ENCODE measurements around the gene DMBX1.

DMBX1 gene

DNA sequence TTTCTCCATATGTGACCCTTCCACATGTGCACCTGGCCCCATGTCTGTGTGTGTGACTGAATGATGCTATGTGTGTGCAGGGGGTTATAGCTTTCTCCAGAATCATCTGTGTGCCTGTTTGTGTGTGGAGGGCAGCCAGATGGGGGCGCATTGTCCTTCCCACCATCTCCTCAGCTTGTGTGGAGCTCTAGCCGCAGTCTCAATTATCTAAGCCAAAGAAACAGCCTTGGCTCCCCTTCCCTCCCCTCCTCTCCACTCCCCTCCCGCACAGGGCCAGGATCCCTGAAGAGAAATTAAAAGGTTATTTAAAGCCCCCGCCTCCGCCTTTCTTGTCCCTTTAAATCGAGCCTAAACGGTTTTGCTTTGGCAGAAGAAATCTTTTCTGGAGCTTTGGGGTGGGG, 1.8 kb upstream of the DMBX1 start:
- no peak for TF ChIP-seq CTCF (IDR thresholded peaks at IDR 0.05)
- DNase-seq: peak; percentile 41
- peaks cover 43% of the 10 kb centered on the region for H3K4me1 Mint-ChIP-seq
- H3K36me3 Mint-ChIP-seq (ENCODE audit: low read depth): no peaks in the 10 kb centered on the region
- no peak overlapping the region for H3K27ac Mint-ChIP-seq
- H3K27me3 Mint-ChIP-seq (ENCODE audit: low read depth, poor library complexity): peaks cover 100% of the 10 kb centered on the region
- H3K9me3 Mint-ChIP-seq: peaks cover 4% of the 10 kb centered on the region
- no peak overlapping the region for H3K4me3 Mint-ChIP-seq

DNA sequence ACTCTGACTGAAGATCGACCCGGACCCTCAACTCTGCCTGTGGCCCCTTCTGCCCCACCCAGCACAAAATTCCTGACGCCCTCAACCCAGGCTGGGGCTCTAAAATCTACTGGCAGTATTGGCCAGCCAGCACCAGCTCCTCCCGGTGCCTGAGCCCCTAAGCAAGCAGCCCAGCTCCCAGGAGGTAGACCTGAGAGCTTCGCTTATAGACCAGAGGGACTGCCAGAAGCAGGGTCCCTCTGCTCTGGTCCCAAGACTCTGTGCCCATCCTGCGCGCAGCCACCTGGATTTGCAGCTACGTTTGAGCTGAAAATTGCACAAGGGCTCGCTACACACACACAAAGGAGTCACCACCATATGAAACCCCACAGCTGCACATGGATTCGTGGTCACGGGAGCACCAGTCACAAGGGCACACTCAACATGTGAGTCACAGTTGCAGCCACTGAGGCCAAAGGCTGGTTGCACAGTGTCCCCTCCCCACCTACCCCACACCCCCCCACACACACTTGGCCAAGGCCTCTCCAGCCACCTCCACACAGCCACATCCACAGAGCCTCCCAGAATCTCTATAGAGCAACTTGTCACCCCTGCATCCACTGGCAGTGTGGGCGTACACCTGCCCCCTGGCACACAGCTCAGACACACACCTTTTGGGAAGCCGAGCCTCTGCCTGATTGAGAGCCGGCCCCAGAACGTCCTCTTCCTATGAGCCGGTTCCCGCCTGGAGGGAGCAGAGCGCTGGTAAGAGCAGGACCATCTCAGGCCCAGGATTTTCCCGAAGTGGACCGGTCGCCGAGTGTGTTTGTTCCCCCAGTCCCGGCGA, 1.1 kb upstream of the DMBX1 start:
- peaks cover 100% of the 10 kb centered on the region for H3K27me3 Mint-ChIP-seq (ENCODE audit: low read depth, poor library complexity)

GRCh38 chr1:46489169-46489637, 433 bp upstream of the DMBX1 start:
- DNase-seq: peak; percentile 30
- peaks cover 49% of the 10 kb centered on the region for H3K4me1 Mint-ChIP-seq

More for the DNA sequence above, 1.1 kb upstream of the DMBX1 start:
- DNase-seq: no peak
- Mint-ChIP-seq H3K9me3 (peaks cover 4% of the 10 kb centered on the region), H3K4me3 (peak overlapping the region; percentile 72), H3K27ac (no peak overlapping the region), H3K36me3 (ENCODE audit: low read depth) (no peaks in the 10 kb centered on the region), H3K4me1 (peaks cover 49% of the 10 kb centered on the region)
- no peak for TF ChIP-seq CTCF (IDR thresholded peaks at IDR 0.05)

GRCh38 chr1:46490406-46490655, 695 bp downstream of the DMBX1 start:
- peak overlapping the region; percentile 73 for H3K4me3 Mint-ChIP-seq
- peak; percentile 31 for DNase-seq
- H3K4me1 Mint-ChIP-seq: peaks cover 49% of the 10 kb centered on the region
- no peaks in the 10 kb centered on the region for H3K36me3 Mint-ChIP-seq (ENCODE audit: low read depth)
- H3K27ac Mint-ChIP-seq: no peak overlapping the region
- peaks cover 100% of the 10 kb centered on the region for H3K27me3 Mint-ChIP-seq (ENCODE audit: low read depth, poor library complexity)
- no peak for TF ChIP-seq CTCF (IDR thresholded peaks at IDR 0.05)
- H3K9me3 Mint-ChIP-seq: peaks cover 4% of the 10 kb centered on the region

More at GRCh38 chr1:46489169-46489637, 433 bp upstream of the DMBX1 start:
- H3K27ac Mint-ChIP-seq: no peak overlapping the region
- H3K9me3 Mint-ChIP-seq: peaks cover 4% of the 10 kb centered on the region
- TF ChIP-seq CTCF (IDR thresholded peaks at IDR 0.05): no peak
- H3K27me3 Mint-ChIP-seq (ENCODE audit: low read depth, poor library complexity): peaks cover 100% of the 10 kb centered on the region
- H3K4me3 Mint-ChIP-seq: peak overlapping the region; percentile 72
- no peaks in the 10 kb centered on the region for H3K36me3 Mint-ChIP-seq (ENCODE audit: low read depth)

GRCh38 chr1:46490656-46491442, 1.2 kb downstream of the DMBX1 start:
- peak; percentile 27 for DNase-seq
- Mint-ChIP-seq H3K4me3 (peak overlapping the region; percentile 23), H3K4me1 (peaks cover 49% of the 10 kb centered on the region), H3K27me3 (ENCODE audit: low read depth, poor library complexity) (peaks cover 100% of the 10 kb centered on the region), H3K27ac (no peak overlapping the region), H3K36me3 (ENCODE audit: low read depth) (no peaks in the 10 kb centered on the region), H3K9me3 (peaks cover 4% of the 10 kb centered on the region)
- no peak for TF ChIP-seq CTCF (IDR thresholded peaks at IDR 0.05)

Data from nephron progenitor cell (in vitro differentiated cells).